ENCODE measurements around the gene UCKL1.

The UCKL1 gene

DNA sequence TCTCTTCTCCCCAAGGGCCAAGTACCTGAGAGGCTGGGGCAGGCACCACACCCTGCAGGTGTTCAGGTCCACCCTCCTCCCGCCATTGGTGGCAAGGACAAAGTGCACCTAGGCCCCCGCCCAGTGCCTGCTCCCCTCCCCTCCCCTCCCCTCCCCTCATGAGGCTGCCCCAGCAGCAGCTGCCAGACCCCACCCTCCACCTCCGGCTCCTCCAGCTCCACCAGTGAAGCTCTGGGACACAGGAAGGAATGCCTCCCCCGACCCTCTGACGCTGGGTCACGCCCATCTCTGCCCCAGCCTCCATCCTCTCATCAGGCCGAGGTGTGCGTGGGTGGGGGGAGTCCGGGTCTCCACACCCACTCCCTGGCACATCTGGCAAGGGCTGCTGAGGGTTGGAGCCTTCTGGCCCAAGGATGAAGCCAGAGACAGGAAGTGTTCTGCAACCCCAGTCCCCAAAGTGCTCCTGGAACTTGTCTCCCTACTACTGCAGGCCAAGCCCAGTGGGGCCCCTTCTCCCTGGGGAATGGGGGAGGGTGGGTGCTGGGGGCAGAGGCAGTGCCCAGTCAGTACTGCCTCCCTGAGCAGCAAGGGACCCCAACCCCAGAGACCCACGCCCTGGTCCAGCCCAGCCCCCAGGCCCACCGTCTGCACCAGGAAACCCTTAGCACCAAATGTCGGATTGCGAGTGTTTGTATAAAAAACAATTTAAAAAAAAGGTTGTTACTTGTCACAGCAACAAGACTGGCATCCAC is 1.6 kb upstream of the UCKL1 start:
- peak overlapping the region; percentile 68 to 69 for H3K4me3 ChIP-seq (ENCODE audit: low read depth in 1 of 2, low read length in 2 of 2)
- no peaks in the 10 kb centered on the region for H3K9me3 ChIP-seq (ENCODE audit: control insufficient read depth in 1 of 2, low read length in 2 of 2)
- H3K9ac ChIP-seq (ENCODE audit: low read depth in 1 of 2, low read length in 2 of 2), result peak overlapping the region; percentile 60 to 80
- peaks cover 0 to 14% of the 10 kb centered on the region in 2 donors for H3K36me3 ChIP-seq (ENCODE audit: control insufficient read depth in 1 of 2, insufficient read depth in 2 of 2, low read length in 2 of 2)
- H3K27ac ChIP-seq (ENCODE audit: low read depth, low read length), result peak overlapping the region; percentile 81
- H3K4me1 ChIP-seq (ENCODE audit: control insufficient read depth in 1 of 2, insufficient read depth in 2 of 2, low read length in 2 of 2), result peaks cover 30 to 34% of the 10 kb centered on the region in 2 donors
- H3K27me3 ChIP-seq (ENCODE audit: control insufficient read depth in 1 of 2, insufficient read depth in 2 of 2, low read length in 2 of 2), result no peaks in the 10 kb centered on the region

DNA sequence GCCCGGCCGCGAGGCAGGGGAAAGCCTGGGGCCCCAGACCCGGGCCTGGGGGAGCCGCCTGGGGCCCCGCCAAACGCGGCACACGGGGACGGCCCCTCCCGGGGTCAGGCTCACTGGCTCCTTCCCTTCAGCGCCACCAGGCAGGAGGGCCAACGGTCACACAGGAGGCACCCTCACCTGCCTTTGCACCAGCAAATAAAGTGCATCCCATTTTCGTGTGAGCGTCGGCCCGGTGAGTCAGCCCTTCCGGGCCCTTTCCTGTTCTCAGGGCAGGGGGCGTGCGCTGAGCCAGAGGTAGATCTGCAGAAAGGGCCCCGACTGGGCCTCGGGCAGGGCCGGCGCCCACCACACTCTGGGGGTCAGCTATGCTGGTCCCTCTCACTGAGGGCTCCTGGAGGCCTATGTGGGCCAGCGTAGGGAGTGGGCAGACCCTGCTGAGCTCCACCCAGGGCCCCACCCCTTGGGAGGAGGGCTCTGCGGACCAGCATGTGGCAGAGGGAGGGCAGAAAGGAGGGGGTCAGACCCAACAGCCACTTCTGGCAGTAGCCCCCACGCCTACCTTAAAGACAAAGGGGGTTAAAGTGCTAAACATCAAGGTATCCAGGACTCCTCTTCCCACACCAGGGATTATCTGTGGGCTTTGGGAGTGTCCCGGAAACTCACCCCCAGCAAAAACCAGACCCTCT is 931 bp upstream of the UCKL1 start:
- Histone ChIP-seq H3K4me1 (ENCODE audit: control insufficient read depth in 1 of 2, insufficient read depth in 2 of 2, low read length in 2 of 2) (peaks cover 37 to 41% of the 10 kb centered on the region in 2 donors), H3K9me3 (ENCODE audit: control insufficient read depth in 1 of 2, low read length in 2 of 2) (no peaks in the 10 kb centered on the region), H3K27me3 (ENCODE audit: control insufficient read depth in 1 of 2, insufficient read depth in 2 of 2, low read length in 2 of 2) (no peaks in the 10 kb centered on the region), H3K9ac (ENCODE audit: low read depth in 1 of 2, low read length in 2 of 2) (peak overlapping the region; percentile 60 to 80), H3K4me3 (ENCODE audit: low read depth in 1 of 2, low read length in 2 of 2) (peak overlapping the region; percentile 68 to 69), H3K36me3 (ENCODE audit: control insufficient read depth in 1 of 2, insufficient read depth in 2 of 2, low read length in 2 of 2) (peaks cover 0 to 10% of the 10 kb centered on the region in 2 donors), H3K27ac (ENCODE audit: low read depth, low read length) (peak overlapping the region; percentile 81)

DNA sequence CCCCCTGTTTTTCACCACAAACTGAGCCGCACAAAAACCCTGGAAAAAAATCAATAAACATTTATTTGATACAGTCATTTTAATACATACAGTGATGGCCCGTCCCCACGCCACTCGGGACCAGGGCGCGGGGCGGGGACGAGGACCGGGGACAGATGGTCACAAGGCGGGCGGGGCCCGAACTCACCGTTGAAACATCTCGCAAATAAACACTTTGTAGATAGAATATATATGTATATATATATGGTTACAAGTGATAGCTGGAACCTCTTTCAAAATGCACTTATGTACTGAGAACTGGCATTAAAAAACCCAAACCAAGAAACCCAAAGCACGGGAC is 418 bp upstream of the UCKL1 start:
- Histone ChIP-seq H3K4me3 (ENCODE audit: low read depth in 1 of 2, low read length in 2 of 2) (peak overlapping the region; percentile 68 to 69), H3K4me1 (ENCODE audit: control insufficient read depth in 1 of 2, insufficient read depth in 2 of 2, low read length in 2 of 2) (peaks cover 42 to 46% of the 10 kb centered on the region in 2 donors), H3K27me3 (ENCODE audit: control insufficient read depth in 1 of 2, insufficient read depth in 2 of 2, low read length in 2 of 2) (no peaks in the 10 kb centered on the region), H3K9ac (ENCODE audit: low read depth in 1 of 2, low read length in 2 of 2) (peak overlapping the region in 1 of 2 donors; percentile 80), H3K9me3 (ENCODE audit: control insufficient read depth in 1 of 2, low read length in 2 of 2) (no peaks in the 10 kb centered on the region), H3K27ac (ENCODE audit: low read depth, low read length) (peak overlapping the region; percentile 81), H3K36me3 (ENCODE audit: control insufficient read depth in 1 of 2, insufficient read depth in 2 of 2, low read length in 2 of 2) (peaks cover 0 to 6% of the 10 kb centered on the region in 2 donors)

DNA sequence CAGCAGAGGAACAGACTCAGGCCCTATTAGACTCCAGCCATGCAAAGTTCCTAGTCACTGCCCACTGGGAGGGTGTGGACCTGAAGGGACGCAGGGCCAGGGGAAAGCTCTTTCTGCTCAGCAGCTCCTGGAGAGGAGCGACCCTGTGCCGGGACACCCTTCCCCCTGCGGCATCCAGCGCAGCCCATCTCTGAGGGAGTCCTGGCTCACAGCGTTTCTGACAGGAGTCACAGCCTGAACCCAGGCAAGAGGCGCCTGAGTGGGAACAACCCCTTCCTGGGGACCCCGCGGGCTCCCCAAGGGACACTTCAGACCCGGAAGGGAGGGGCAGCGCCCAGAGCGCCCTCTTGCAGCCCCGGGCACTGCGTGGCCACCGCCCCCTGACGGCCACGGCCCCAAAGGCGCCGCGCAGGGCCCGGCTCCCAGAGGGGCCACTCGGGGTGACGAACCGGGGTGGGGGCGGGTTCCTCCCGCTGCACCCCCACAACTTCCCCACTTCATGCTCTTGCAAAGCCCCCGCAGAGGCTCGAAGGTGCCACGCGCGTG is 862 bp downstream of the UCKL1 start:
- Histone ChIP-seq H3K9ac (ENCODE audit: low read depth in 1 of 2, low read length in 2 of 2) (peak overlapping the region; percentile 82 to 87), H3K4me3 (ENCODE audit: low read depth in 1 of 2, low read length in 2 of 2) (peak overlapping the region; percentile 80 to 89), H3K4me1 (ENCODE audit: control insufficient read depth in 1 of 2, insufficient read depth in 2 of 2, low read length in 2 of 2) (peaks cover 55 to 57% of the 10 kb centered on the region in 2 donors), H3K36me3 (ENCODE audit: control insufficient read depth in 1 of 2, insufficient read depth in 2 of 2, low read length in 2 of 2) (peaks cover 0 to 3% of the 10 kb centered on the region in 2 donors), H3K27me3 (ENCODE audit: control insufficient read depth in 1 of 2, insufficient read depth in 2 of 2, low read length in 2 of 2) (no peaks in the 10 kb centered on the region), H3K9me3 (ENCODE audit: control insufficient read depth in 1 of 2, low read length in 2 of 2) (no peaks in the 10 kb centered on the region), H3K27ac (ENCODE audit: low read depth, low read length) (peak overlapping the region; percentile 93)

DNA sequence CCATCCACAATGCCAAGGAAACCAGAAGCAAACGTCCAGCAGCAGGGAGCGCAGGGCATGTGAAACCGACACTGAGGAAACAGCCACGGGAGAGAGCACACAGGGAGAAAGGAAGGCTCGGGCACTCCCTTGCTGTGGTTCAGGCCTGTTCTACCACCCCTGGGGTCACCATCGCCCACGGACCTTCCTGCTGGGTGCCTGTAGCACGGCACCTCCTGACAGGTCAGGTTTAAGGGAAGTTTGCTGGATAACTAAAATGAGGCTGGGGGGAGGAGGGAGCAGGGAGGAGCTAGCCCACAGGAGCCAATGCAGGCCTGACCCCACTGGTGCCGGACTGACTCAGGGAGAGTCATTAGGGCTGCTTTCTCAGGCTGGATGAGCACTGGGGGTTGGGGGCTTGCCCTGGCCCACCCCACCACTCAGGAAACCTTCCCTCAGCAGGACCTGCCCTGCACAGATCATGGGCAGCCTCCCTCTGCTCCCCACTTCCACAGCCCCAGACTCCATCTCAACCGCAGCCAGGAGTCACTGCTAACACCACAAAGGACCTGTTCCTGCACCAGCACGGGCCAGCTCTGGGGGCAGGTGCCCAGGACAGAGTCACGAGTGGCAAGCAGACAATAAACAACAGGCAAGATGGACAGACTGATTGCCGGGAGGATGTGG is 2.3 kb downstream of the UCKL1 start:
- H3K4me1 ChIP-seq (ENCODE audit: control insufficient read depth in 1 of 2, insufficient read depth in 2 of 2, low read length in 2 of 2), result peaks cover 68 to 72% of the 10 kb centered on the region in 2 donors
- no peak overlapping the region for H3K27ac ChIP-seq (ENCODE audit: low read depth, low read length)
- peak overlapping the region; percentile 60 to 82 for H3K9ac ChIP-seq (ENCODE audit: low read depth in 1 of 2, low read length in 2 of 2)
- no peaks in the 10 kb centered on the region for H3K9me3 ChIP-seq (ENCODE audit: control insufficient read depth in 1 of 2, low read length in 2 of 2)
- no peaks in the 10 kb centered on the region for H3K27me3 ChIP-seq (ENCODE audit: control insufficient read depth in 1 of 2, insufficient read depth in 2 of 2, low read length in 2 of 2)
- peak overlapping the region; percentile 80 to 89 for H3K4me3 ChIP-seq (ENCODE audit: low read depth in 1 of 2, low read length in 2 of 2)
- H3K36me3 ChIP-seq (ENCODE audit: control insufficient read depth in 1 of 2, insufficient read depth in 2 of 2, low read length in 2 of 2), result peaks cover 0 to 3% of the 10 kb centered on the region in 2 donors

DNA sequence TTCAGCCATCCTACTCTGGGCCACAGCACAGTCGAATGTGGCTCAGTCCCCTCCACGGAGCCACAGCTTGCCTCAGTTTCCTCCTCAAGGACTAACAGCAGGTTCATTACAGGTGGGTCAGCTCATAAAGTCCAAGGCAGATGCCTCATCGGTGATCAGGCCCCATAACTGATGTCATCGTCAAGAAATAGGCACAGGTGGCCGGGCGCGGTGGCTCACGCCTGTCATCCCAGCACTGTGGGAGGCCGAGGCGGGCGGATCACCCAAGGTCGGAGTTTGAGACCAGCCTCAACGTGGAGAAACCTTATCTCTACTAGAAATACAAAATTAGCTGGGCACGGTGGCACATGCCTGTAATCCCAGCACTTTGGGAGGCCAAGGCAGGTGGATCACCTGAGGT is 3.4 kb downstream of the UCKL1 start:
- Histone ChIP-seq H3K27ac (ENCODE audit: low read depth, low read length) (peak overlapping the region; percentile 38), H3K36me3 (ENCODE audit: control insufficient read depth in 1 of 2, insufficient read depth in 2 of 2, low read length in 2 of 2) (peaks cover 0 to 7% of the 10 kb centered on the region in 2 donors), H3K9me3 (ENCODE audit: control insufficient read depth in 1 of 2, low read length in 2 of 2) (no peaks in the 10 kb centered on the region), H3K4me3 (ENCODE audit: low read depth in 1 of 2, low read length in 2 of 2) (no peak overlapping the region), H3K27me3 (ENCODE audit: control insufficient read depth in 1 of 2, insufficient read depth in 2 of 2, low read length in 2 of 2) (no peaks in the 10 kb centered on the region), H3K9ac (ENCODE audit: low read depth in 1 of 2, low read length in 2 of 2) (no peak overlapping the region), H3K4me1 (ENCODE audit: control insufficient read depth in 1 of 2, insufficient read depth in 2 of 2, low read length in 2 of 2) (peaks cover 68 to 78% of the 10 kb centered on the region in 2 donors)

DNA sequence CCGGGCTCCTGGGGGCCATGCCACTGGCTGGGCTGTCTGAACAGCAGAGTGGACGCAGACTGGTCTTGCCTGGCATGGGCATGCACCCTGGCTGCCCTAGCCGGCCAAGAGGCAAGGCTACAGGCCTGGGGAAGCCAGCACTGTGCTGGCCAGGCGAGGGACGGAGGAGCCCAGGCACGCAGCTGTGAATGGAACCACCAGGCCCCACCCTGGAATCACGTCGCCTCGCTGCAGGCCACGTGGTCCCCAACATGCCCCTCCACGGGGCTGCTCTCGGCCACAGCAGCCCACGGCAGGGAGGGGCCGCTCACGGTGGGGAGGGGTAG is 4.0 kb downstream of the UCKL1 start:
- Histone ChIP-seq H3K4me1 (ENCODE audit: control insufficient read depth in 1 of 2, insufficient read depth in 2 of 2, low read length in 2 of 2) (peaks cover 70 to 80% of the 10 kb centered on the region in 2 donors), H3K36me3 (ENCODE audit: control insufficient read depth in 1 of 2, insufficient read depth in 2 of 2, low read length in 2 of 2) (peaks cover 0 to 7% of the 10 kb centered on the region in 2 donors), H3K9ac (ENCODE audit: low read depth in 1 of 2, low read length in 2 of 2) (peak overlapping the region in 1 of 2 donors; percentile 51), H3K27me3 (ENCODE audit: control insufficient read depth in 1 of 2, insufficient read depth in 2 of 2, low read length in 2 of 2) (no peaks in the 10 kb centered on the region), H3K9me3 (ENCODE audit: control insufficient read depth in 1 of 2, low read length in 2 of 2) (no peaks in the 10 kb centered on the region), H3K27ac (ENCODE audit: low read depth, low read length) (peak overlapping the region; percentile 38), H3K4me3 (ENCODE audit: low read depth in 1 of 2, low read length in 2 of 2) (no peak overlapping the region)

DNA sequence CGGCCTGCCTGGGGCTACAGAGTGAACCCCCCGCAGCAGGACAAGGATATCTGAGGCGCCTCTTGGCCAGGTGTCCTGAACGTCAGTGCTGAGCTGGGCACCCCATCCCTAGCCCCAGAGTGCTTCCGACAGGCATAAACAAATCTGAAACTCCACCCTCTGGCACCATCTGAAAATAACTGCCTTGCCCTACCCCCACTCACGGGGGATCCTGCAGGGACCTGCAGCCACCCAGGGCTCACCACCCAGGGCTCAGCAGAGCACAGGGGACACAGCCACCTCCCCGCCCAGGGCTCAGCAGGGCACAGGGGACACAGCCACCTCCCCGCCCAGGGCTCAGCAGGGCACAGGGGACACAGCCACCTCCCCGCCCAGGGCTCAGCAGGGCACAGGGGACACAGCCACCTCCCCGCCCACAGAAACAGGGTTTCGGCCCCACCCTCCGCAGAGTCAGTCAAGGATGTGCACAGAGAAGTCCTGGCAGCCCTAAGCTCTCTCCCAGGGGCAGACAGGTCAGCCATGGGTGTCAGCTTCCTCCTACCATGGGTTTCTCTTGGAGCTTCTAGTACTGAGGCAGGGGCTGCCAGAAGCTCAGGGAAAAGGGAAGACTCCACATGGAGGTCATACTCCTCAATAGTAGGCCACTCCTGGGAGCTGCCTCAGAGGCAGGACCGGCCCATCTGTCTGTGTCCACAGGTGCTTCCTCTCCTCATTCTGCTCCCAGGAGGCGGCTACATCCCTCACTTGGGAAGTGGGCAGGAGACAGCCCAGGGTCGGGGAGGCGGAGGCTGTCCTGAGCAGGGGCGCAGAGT is 4.6 kb downstream of the UCKL1 start:
- no peaks in the 10 kb centered on the region for H3K9me3 ChIP-seq (ENCODE audit: control insufficient read depth in 1 of 2, low read length in 2 of 2)
- peak overlapping the region; percentile 70 for H3K27ac ChIP-seq (ENCODE audit: low read depth, low read length)
- H3K4me3 ChIP-seq (ENCODE audit: low read depth in 1 of 2, low read length in 2 of 2), result peak overlapping the region; percentile 11 to 40
- no peaks in the 10 kb centered on the region for H3K27me3 ChIP-seq (ENCODE audit: control insufficient read depth in 1 of 2, insufficient read depth in 2 of 2, low read length in 2 of 2)
- H3K9ac ChIP-seq (ENCODE audit: low read depth in 1 of 2, low read length in 2 of 2), result peak overlapping the region; percentile 48 to 51
- H3K4me1 ChIP-seq (ENCODE audit: control insufficient read depth in 1 of 2, insufficient read depth in 2 of 2, low read length in 2 of 2), result peaks cover 71 to 78% of the 10 kb centered on the region in 2 donors
- peaks cover 0 to 7% of the 10 kb centered on the region in 2 donors for H3K36me3 ChIP-seq (ENCODE audit: control insufficient read depth in 1 of 2, insufficient read depth in 2 of 2, low read length in 2 of 2)

DNA sequence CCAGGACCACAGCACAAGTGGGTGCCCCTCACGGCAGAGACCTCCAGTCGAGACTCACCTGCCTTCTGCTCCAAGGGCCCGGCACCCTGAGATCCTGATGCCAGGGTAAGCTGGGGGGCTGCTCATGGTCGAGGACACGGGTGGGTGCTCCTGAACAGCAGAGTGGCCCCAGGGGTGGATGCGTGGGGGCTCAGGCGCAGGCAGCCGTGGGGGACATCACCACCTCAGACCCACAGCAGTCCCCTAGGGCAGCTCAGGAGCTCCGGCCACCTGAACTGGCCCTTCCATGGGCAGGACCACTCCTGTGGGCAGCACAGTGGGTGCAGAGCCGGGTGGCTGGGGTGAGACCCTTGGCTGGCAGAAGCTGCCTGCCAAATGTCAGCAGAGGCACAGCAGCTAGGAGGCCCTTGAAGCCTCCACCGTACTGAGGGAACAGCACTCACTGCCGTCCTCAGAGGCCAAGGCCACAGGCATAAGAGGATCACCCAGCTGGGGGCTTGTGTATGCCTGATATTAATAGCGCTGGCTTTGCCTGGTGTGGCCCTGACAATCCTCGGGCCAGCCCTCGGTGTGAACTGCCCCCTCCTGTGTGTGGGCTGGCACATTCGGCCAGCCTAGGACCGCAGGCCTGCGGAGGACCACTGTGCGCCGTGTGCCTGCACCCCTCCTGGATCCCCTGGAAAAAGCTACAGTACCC is 5.4 kb downstream of the UCKL1 start:
- H3K4me3 ChIP-seq (ENCODE audit: low read depth in 1 of 2, low read length in 2 of 2), result peak overlapping the region; percentile 11 to 40
- peaks cover 71 to 78% of the 10 kb centered on the region in 2 donors for H3K4me1 ChIP-seq (ENCODE audit: control insufficient read depth in 1 of 2, insufficient read depth in 2 of 2, low read length in 2 of 2)
- peak overlapping the region; percentile 25 to 48 for H3K9ac ChIP-seq (ENCODE audit: low read depth in 1 of 2, low read length in 2 of 2)

More for the DNA sequence above, 5.4 kb downstream of the UCKL1 start:
- Histone ChIP-seq H3K27ac (ENCODE audit: low read depth, low read length) (peak overlapping the region; percentile 70), H3K27me3 (ENCODE audit: control insufficient read depth in 1 of 2, insufficient read depth in 2 of 2, low read length in 2 of 2) (no peaks in the 10 kb centered on the region), H3K9me3 (ENCODE audit: control insufficient read depth in 1 of 2, low read length in 2 of 2) (no peaks in the 10 kb centered on the region), H3K36me3 (ENCODE audit: control insufficient read depth in 1 of 2, insufficient read depth in 2 of 2, low read length in 2 of 2) (peaks cover 2 to 11% of the 10 kb centered on the region in 2 donors)

Measured in duodenal mucosa (tissue), 2 donors.